Heart left ventricle (tissue), 13 donors: ENCODE results near the gene ARHGEF6.

Experiments
- POLR2A ChIP-seq, 2 donors: fragments of 450-650 bp; IDR thresholded peaks; one replicate each; pipeline ENCODE4 v1.6.1; 2017; ENCODE audit warnings: antibody characterized with exemption in 2 of 2, mild to moderate bottlenecking in 2 of 2, moderate library complexity in 2 of 2
- TF ChIP-seq, protein P1 (sequence below), 12 donors: fragments of 200-600 bp; sonication (generic) in 4 of 12; IDR thresholded peaks; one replicate each; pipeline versions ENCODE4 v1.5.0 to v1.8.0; 2018 to 2022; ENCODE audit warnings: antibody characterized with exemption in 12 of 12, mild to moderate bottlenecking in 5 of 12
- donor health status: ischemic (EF 13 %, LVEDD 7.1; RV severe dilation, severe dysfunction).
- donor health status: DM: no; HTN: yes; CAD: no.
- donor health status: DM: no; HTN: no; CAD: no.
- donor health status: ischemic (EF 25% LVEDD 6.9; RV normal size, moderate dysfunction).
- donor health status: ischemic (EF 25% LVEDD 5.7; RV mildly dilated, moderate dysfunction).
- donor health status: ischemic (EF 35%, LVEDD 5.7; RV mildly dilated, moderate dysfunction).
- donor health status: nonischemic (EF 11% LVEDD 7.7; RV severe dilation, severe dysfunction).
- donor health status: DM: yes; HTN: yes; CAD: no.
- donor health status: PGD.
- donor health status: ischemic (EF 29% LVEDD 5.4; RV normal size, mild dysfunction).
- donor health status: nonischemic (EF 23%, LVEDD 6.1; RV moderate dilation, normal function).

DNA sequence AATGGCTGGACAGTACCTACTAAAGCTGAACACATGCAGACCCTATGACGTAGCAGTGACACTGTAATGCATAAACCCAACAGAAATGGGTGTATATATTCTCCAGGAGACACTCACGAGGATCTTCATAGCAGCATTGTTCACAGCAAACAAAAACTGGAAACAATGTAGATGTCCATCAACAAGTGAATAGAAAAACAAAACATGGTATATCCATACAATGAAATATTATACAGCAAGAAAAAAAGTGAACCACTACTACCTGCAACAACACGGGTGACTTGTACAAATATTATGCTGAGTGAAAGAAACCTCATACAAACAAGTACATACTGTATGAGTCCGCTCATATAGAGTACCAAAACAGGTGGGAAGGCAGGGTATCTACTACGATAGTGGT lies 16.5 kb downstream of the ARHGEF6 start:
- TF ChIP-seq, protein P1, sequence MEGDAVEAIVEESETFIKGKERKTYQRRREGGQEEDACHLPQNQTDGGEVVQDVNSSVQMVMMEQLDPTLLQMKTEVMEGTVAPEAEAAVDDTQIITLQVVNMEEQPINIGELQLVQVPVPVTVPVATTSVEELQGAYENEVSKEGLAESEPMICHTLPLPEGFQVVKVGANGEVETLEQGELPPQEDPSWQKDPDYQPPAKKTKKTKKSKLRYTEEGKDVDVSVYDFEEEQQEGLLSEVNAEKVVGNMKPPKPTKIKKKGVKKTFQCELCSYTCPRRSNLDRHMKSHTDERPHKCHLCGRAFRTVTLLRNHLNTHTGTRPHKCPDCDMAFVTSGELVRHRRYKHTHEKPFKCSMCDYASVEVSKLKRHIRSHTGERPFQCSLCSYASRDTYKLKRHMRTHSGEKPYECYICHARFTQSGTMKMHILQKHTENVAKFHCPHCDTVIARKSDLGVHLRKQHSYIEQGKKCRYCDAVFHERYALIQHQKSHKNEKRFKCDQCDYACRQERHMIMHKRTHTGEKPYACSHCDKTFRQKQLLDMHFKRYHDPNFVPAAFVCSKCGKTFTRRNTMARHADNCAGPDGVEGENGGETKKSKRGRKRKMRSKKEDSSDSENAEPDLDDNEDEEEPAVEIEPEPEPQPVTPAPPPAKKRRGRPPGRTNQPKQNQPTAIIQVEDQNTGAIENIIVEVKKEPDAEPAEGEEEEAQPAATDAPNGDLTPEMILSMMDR (IDR thresholded peaks at IDR 0.05) = no peak
- TF ChIP-seq POLR2A (IDR thresholded peaks at IDR 0.05) = no peak
